ENCODE results near the gene ZNF444. TPM values are rescaled to one million over a fixed set of nuclear protein-coding genes. Genes with fewer than 3 reads are reported as not detected.

Gene ZNF444
- polyA plus RNA-seq, 3 donors, result 2.7 to 6.9 (median 3.5) TPM

- Mint-ChIP-seq H3K4me3 (no peak overlapping the region), H3K9me3 (peaks cover 8 to 35% (median 29%) of the 10 kb centered on the region in 7 donors), H3K4me1 (peaks cover 8% of the 10 kb centered on the region), H3K36me3 (peaks cover 63 to 89% of the 10 kb centered on the region in 2 donors), H3K27me3 (ENCODE audit: low read depth in 3 of 3) (no peaks in the 10 kb centered on the region), H3K27ac (peak overlapping the region in 4 of 7 donors; percentile 3 to 79 (median 60))
- H3K36me3 ChIP-seq (replicated peaks in 1 of 2; ENCODE audit: control insufficient read depth in 1 of 2, insufficient read depth in 2 of 2, low read length in 2 of 2), result peaks cover 50 to 88% of the 10 kb centered on the region in 2 donors
- no peaks in the 10 kb centered on the region for H3K4me1 ChIP-seq (ENCODE audit: control insufficient read depth in 1 of 2, insufficient read depth in 2 of 2, low read length in 2 of 2)
- no peak overlapping the region for H3K4me3 ChIP-seq (replicated peaks in 1 of 3; ENCODE audit: low read depth in 2 of 3, low read length in 3 of 3)
- H3K9ac ChIP-seq (ENCODE audit: insufficient read depth, low read length, poor library complexity, severe bottlenecking), result no peak overlapping the region
- TF ChIP-seq, protein P1, sequence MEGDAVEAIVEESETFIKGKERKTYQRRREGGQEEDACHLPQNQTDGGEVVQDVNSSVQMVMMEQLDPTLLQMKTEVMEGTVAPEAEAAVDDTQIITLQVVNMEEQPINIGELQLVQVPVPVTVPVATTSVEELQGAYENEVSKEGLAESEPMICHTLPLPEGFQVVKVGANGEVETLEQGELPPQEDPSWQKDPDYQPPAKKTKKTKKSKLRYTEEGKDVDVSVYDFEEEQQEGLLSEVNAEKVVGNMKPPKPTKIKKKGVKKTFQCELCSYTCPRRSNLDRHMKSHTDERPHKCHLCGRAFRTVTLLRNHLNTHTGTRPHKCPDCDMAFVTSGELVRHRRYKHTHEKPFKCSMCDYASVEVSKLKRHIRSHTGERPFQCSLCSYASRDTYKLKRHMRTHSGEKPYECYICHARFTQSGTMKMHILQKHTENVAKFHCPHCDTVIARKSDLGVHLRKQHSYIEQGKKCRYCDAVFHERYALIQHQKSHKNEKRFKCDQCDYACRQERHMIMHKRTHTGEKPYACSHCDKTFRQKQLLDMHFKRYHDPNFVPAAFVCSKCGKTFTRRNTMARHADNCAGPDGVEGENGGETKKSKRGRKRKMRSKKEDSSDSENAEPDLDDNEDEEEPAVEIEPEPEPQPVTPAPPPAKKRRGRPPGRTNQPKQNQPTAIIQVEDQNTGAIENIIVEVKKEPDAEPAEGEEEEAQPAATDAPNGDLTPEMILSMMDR (IDR thresholded peaks at IDR 0.05), result no peak
- no peak overlapping the region for H2AFZ ChIP-seq (ENCODE audit: insufficient read depth, low read depth, low read length, poor library complexity, severe bottlenecking)
- intact Hi-C loops (cut with micrococcal nuclease), result no loop called here
- peaks cover 83% of the 10 kb centered on the region for H3K79me2 ChIP-seq (ENCODE audit: insufficient read depth, low read length)
- no peak overlapping the region for H3K4me2 ChIP-seq (replicated peaks; ENCODE audit: extremely low read depth, low read length, poor library complexity, severe bottlenecking)
- H3K27ac ChIP-seq (ENCODE audit: low read depth in 1 of 2, low read length in 2 of 2), result peak overlapping the region in 1 of 2 donors; percentile 26
- DNase-seq, result no peak
- 97% methylated on average over 22 of the region's 32 CpGs for WGBS (ENCODE audit: insufficient coverage)
- no peaks in the 10 kb centered on the region for H3K27me3 ChIP-seq (ENCODE audit: control insufficient read depth in 2 of 2, insufficient read depth in 2 of 2, low read length in 2 of 2)
- H4K20me1 ChIP-seq (ENCODE audit: insufficient read depth, low read length), result peaks cover 88% of the 10 kb centered on the region
- H3K9me3 ChIP-seq (replicated peaks in 1 of 2; ENCODE audit: control insufficient read depth in 1 of 2, insufficient read depth in 1 of 2, low read length in 2 of 2), result peaks cover 9 to 35% of the 10 kb centered on the region in 2 donors
Observed at GRCh38 chr19:56092685-56093631, 48.1 kb upstream of the ZNF444 start.

GRCh38 chr19:56094449-56094848 lies 46.6 kb upstream of the ZNF444 start:
- H3K27ac Mint-ChIP-seq, result peak overlapping the region in 4 of 7 donors; percentile 8 to 42 (median 28)
- peaks cover 87% of the 10 kb centered on the region for H3K79me2 ChIP-seq (ENCODE audit: insufficient read depth, low read length)
- H3K4me3 ChIP-seq (replicated peaks in 1 of 3; ENCODE audit: low read depth in 2 of 3, low read length in 3 of 3), result no peak overlapping the region
- no peak overlapping the region for H3K4me3 Mint-ChIP-seq
- peaks cover 8 to 44% (median 31%) of the 10 kb centered on the region in 7 donors for H3K9me3 Mint-ChIP-seq
- H3K4me1 Mint-ChIP-seq, result peaks cover 8% of the 10 kb centered on the region
- H2AFZ ChIP-seq (ENCODE audit: insufficient read depth, low read depth, low read length, poor library complexity, severe bottlenecking), result no peak overlapping the region
- H3K27me3 Mint-ChIP-seq (ENCODE audit: low read depth in 3 of 3), result no peaks in the 10 kb centered on the region
- H3K9me3 ChIP-seq (replicated peaks in 1 of 2; ENCODE audit: control insufficient read depth in 1 of 2, insufficient read depth in 1 of 2, low read length in 2 of 2), result peaks cover 9 to 35% of the 10 kb centered on the region in 2 donors
- H3K36me3 ChIP-seq (replicated peaks in 1 of 2; ENCODE audit: control insufficient read depth in 1 of 2, insufficient read depth in 2 of 2, low read length in 2 of 2), result peaks cover 56 to 91% of the 10 kb centered on the region in 2 donors
- H3K27ac ChIP-seq (ENCODE audit: low read depth in 1 of 2, low read length in 2 of 2), result no peak overlapping the region
- WGBS (ENCODE audit: insufficient coverage), result 90% methylated on average over 4 of the region's 9 CpGs
- intact Hi-C loops (cut with micrococcal nuclease), result no loop called here
- TF ChIP-seq, protein P1 (IDR thresholded peaks at IDR 0.05), result no peak
- H3K4me1 ChIP-seq (ENCODE audit: control insufficient read depth in 1 of 2, insufficient read depth in 2 of 2, low read length in 2 of 2), result no peaks in the 10 kb centered on the region
- no peak for DNase-seq
- H3K36me3 Mint-ChIP-seq, result peaks cover 62 to 93% of the 10 kb centered on the region in 2 donors
- no peaks in the 10 kb centered on the region for H3K27me3 ChIP-seq (ENCODE audit: control insufficient read depth in 2 of 2, insufficient read depth in 2 of 2, low read length in 2 of 2)
- H4K20me1 ChIP-seq (ENCODE audit: insufficient read depth, low read length), result peaks cover 92% of the 10 kb centered on the region
- no peak overlapping the region for H3K9ac ChIP-seq (ENCODE audit: insufficient read depth, low read length, poor library complexity, severe bottlenecking)
- H3K4me2 ChIP-seq (replicated peaks; ENCODE audit: extremely low read depth, low read length, poor library complexity, severe bottlenecking), result no peak overlapping the region
